Measurements from ENCODE around the gene PLTP.
"Not testable (repeated sequence)": the region's sequence is repeated elsewhere in the genome, so short reads cannot be mapped to it uniquely, and the experiment has no call there.

Gene PLTP

DNA sequence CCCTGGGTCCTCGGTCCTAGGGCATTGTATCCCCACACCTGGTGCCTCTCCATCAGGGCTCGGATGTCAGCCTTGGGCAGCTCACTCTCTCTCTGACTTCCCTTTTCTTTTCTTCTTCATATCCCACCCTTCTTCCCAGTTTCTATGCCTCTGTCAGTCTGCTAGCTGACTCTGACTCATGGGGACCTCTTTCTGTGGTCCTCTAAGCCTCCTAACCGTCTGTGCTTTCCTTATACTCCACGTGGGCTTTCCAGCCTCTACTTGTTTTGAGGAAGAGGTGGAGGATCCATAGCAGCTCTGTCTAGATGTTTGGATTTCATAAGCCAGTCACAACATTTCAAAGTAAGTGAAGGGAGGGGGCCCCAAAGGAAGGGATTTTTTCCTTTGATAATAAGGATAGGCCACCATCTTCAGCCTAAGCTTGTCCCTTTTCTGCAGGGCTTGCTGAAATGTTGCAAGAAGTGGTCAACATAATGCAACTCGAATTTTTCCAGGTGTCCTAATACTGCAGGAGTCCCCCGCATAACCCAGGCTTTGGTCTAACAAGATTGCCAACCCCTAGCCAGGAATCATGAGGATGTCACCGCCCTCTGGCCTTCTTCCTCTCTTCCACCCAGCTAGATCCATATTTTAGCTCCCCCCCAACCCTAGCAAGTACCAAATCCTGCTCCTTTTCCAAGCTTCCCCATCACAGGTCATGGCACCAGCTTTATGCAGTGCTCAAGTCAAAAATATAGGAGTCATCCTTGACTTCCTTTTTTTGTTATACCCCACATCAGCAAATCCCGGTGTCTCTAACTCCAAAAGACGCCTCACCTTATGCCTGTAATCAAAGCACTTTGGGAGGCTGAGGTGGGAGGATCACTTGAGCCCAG, 8.7 kb upstream of the PLTP start:
- no peak for DNase-seq (ENCODE audit: low read depth, low spot score)

DNA sequence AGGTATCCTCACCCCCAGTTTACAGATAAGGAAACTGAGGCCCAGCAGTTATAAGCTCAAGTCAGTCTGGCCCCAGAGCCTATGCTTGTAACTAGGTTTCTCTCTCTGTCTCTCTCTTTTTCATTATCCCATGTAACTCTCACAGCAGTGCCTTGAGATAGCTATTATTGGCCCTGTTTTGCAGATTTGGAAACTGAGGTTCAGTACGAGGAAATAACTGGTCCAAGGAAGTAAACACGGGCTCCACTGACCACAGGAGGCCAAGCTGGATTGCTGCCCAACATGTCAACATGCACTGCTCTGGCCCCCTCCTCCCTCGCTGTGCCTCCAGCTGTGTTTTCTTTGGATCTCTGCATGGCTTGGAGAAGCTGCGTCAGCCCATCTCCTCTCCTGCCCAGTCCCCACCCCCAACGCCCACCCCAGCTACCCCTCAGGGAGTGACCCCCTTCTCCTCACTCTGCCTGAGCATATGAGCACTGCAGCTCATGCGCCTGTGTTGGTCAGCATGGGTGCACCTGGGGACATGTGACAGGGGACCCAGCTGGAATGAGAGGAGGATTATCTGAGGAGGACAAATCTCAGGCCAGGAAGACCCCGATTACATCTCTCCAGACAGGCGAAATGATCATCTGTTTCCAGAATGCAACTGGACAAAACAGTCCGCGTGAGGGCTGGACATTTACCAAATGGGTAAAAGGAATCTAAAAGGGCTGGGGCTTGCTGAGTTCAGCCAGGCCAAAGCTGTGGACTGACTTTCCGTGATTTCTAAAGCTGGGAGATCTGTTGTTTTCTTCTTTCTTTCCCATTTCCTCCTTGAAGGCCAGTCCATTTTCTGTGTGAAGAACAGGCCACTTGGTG, 7.8 kb upstream of the PLTP start:
- DNase-seq (ENCODE audit: low read depth, low spot score) = peak; percentile 91

DNA sequence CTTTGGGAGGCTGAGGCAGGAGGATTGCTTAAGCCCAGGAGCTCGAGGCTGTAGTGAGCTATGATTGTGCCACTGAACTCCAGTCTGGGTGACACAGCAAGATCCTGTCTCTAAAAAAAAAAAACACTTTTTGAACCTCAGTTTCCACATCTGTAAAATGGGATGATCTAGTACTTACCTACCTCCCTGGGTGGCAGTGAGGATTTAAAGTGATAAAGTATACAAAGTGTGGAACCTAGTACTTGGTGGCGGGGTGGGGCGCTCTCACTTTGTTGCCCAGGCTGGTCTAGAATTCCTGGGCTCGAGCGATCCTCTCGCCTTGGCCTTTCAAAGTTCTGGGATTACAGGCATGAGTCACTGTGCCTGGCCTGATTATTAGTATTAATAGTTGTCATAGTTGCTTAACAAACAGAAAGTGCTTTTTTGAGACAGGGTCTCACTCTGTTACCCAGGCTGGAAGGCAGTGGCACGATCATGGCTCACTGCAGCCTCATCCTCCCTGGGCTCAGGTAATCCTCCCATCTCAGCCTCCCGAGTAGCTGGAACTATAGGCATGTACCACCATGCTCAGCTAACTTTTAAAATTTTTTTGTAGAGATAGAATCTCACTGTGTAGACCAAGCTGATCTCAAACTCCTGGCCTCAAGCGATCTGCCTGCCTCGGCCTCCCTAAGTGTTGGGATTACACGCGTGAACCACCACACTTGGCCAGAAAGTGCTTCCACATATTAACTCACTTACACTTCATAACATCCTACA, 7.0 kb upstream of the PLTP start:
- no peak for DNase-seq (ENCODE audit: low read depth, low spot score)

DNA sequence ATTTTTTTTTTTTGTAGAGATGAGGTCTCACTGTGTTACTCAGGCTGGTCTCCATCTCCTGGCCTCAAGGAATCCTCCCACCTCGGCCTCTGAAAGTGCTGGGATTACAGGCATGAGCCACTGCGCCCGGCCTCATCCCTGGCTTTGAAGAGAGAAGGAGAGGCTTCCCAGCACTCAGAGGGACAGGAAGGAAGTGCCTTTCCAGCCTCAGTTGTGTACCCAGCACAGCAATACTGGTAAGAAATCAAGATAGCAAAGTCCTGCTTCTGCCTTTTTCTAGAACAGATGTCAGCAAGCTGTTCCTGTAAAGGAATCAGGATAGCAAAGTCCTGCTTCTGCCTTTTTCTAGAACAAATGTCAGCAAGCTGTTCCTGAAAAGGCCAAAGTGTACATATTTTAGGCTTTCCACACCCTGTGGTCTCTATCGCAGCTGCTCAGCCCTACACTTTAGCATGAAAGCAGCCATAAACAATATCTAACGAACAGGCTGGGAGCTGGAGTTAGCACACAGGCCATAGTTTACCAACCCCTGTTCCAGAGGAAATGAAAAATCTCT, 6.3 kb upstream of the PLTP start:
- no peak for DNase-seq (ENCODE audit: low read depth, low spot score)

DNA sequence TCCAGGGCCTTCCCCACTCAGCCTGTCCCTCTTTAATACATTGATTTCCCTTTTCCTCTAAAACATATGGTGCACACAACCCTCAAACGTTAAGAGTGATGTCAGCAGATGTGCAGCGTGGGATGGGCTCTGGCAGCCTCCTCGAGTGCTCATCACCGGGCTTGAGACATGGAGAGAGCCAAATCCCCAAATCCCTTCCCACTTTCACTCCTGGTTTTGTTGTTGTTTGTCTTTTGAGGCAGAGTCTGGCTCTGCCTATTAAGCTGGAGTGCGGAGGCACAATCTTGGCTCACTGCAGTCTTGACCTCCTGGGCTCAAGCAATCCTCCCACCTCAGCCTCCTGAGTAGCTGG, 5.8 kb upstream of the PLTP start:
- DNase-seq (ENCODE audit: low read depth, low spot score) = no peak

DNA sequence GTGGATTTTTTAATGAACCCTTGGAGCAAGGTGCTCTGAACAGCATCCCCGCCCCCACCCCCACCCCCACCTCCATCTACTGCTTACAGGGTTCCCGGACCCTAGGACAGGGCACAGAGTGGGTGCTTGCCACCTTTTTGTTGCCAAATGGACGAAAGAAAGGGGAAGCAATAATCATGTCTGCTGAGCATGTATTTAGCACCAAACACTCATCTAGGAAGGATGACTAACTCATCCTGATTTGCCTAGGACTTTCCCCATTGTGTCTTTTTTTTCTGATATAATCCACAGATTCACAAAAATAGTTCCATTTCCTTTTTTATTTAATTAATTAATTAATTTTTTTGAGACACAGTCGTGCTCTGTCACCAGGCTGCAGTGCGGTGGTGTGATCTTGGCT, 1.2 kb upstream of the PLTP start:
- no peak for DNase-seq (ENCODE audit: low read depth, low spot score)

DNA sequence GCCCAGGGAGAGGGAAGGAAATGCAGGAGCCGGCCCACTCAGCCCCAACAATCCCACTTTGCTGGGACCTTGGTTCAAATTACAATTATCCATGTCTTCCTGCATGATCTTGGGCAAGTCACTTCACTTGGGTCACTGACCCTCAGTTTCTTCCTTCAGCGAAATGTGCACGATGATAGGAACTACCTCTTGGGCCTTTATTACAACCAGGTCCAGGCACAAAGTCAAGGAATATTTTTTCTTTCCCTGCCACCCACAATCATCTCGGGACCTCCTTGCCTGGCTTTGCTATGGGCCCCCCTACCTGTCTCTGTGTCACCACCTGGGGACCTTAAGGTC, 358 bp upstream of the PLTP start:
- no peak for DNase-seq (ENCODE audit: low read depth, low spot score)

DNA sequence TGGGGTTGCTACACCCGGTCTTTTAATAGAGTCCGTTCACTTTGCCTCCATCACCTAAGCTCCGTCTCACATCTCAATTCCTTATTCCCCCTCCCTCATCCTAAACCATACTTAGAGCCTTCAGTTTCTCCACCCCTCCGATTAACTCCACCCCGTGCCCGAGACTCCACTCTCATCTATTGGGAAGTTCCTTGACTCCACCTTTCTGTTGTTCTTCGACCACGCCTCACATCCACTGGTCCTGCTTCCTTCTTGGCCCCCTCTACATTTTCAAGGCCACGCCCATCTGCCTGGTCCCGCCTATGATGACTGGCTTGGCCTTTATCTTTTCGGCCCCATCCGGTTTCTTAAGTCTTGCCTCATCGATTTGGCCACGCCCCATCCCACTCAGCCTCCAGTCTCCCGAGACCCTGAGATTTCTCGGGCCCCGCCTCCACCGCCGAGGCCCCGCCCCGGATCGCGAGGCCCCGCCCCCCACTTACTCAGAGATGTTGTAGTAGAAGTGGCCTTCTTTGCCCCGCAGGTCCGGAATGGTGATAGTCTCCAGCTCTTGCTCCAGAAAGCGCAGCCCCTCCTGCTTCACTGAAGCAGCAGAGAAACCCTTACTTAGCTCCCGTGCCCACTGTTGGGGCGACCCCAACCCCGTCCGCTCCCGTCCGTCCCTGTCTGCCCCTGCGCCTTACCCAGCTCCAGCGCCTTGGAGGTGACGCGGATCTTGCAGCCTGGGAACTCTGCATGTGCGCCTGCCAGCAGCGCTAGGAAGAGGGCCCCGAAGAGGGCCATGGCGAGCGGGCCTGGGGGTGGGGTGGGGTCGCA, 1.1 kb downstream of the PLTP start:
- DNase-seq (ENCODE audit: low read depth, low spot score) = peak; percentile 98

DNA sequence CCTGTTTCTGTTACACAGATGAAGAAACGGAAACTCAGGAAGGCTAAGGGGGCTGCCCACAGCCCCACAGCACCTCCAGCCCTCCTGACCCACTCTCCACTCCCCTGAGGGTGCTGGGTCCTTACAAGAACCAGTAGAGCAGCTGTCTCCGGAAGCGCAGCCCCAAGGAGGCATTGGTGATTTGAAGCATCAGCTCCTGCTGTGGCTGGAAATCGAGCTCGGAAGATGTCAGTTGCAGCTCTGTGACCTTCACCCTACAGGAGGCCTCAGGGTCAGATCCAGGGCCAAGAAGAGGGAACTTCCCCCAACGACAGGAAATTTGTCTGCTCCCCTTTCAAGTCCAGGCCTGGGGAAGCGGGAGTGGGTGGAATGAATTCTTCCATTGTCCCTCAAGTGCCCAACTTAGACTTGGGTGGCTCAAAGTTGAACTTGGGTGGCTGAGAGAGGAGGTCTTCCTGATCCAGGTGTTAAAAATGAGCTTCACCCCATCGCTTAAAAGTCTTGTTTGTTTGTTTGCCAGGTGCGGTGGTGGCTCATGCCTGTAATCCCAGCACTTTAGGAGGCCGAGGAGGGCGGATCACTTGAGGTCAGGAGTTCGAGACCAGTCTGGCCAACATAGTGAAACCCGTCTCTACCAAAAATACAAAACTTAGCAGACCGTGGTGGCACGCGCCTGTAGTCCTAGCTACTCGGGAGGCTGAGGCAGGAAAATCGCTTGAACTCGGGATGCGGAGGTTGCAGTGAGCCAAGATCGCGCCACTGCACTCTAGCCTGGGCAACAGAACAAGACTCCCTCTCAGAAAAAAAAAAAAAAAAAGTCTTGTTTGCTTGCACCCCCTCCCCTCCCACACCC, 1.9 kb downstream of the PLTP start:
- DNase-seq (ENCODE audit: low read depth, low spot score) = no peak

DNA sequence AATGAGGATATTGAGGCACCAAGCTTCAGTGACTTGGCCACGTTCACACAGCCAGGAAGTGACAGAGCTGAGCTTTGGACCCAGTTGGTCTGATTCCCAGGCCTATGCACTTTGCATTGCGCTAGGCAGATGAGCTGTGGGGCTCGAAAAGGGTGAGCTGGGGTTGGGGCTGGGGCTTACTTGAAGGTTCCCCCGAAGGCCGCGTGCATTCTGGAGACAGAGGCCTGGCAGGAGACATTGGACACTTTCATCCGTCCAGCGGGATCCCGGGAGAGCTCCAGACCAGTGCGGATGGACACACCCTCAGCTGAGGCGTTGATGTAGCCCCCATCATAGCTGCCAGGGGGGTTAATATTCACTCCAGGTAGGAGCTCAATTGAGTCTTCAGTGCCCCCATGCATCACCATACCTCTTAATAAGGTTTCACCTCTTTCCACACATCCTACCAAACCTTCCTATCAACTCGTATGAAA, 2.6 kb downstream of the PLTP start:
- DNase-seq (ENCODE audit: low read depth, low spot score) = no peak

DNA sequence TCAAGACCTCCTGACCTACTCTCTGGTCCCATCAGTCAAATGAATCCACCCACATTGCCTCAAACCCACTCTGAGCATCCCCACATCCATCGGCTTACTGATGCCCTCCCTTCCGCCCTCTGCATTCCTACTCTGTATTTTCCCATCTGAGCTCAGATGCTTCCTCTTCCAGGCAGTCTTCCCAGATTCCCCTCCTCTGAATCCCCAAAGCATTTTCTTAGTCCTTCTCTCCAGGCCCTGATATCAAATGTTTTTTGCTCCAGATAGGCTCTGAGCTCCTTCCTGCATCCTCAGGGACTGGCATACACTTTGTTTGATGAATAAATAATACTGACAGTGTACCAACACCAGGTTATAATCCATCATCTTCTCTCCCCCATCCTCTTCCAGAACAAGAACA, 3.9 kb downstream of the PLTP start:
- DNase-seq (ENCODE audit: low read depth, low spot score) = no peak

DNA sequence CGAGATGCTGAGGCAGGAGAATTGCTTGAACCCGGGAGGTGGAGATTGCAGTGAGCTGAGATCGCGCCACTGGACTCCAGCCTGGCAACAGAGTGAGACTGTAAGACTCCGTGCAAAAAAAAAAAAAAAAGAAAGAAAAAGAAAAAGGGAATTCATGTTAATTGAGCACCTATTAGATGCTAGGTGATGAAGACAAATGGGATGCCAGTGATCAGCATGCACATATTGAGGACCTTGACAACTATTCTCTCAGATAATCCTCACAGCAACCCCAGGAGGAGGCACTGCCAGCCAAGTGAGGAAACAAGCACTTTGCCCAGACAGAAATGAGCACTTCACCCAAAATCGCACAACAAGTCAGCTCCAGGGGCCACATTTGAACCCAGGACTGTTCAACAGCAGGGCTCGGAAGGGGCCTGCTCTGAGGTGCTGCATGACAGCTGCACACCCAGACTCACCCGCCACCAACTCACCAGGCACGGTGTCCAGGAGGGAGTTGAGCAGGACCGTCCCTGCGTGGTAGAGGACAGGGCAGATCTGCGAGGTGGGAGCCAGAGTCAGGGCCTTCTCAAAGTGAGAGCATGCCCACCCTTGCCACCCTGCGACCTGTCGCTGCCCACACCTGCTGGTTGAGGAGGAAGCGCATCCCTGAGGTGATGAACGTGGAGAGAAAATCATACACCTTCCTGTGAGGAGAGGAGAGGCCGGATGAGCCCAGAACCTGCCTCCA, 4.6 kb downstream of the PLTP start:
- no peak for DNase-seq (ENCODE audit: low read depth, low spot score)

DNA sequence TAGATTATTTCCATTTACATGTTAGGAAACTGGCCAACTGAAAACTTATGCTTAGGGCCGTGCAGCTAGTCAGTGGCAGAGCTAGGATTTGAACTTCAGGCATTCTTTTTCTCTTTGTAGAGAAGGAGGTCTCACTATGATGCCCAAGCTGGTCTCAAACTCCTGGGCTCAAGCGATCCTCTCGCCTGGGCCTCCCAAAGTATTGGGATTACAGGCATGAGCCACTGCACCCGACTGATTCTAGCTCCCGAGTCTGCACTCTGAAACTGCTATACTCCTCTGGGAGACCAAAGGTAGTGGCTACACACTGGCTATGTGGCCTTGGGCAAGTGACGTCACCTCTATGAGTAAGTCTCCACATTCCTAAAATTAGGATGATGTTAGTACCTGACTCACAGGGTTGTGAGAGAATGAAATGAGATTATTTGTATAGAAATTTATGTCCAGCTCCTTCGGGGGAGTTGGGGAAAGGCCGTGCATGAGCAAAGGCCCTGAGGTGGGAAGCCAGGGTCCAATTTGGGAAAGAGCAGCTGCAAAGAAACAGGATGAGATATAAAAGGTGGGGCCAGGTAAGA, 6.4 kb downstream of the PLTP start:
- DNase-seq (ENCODE audit: low read depth, low spot score) = no peak

DNA sequence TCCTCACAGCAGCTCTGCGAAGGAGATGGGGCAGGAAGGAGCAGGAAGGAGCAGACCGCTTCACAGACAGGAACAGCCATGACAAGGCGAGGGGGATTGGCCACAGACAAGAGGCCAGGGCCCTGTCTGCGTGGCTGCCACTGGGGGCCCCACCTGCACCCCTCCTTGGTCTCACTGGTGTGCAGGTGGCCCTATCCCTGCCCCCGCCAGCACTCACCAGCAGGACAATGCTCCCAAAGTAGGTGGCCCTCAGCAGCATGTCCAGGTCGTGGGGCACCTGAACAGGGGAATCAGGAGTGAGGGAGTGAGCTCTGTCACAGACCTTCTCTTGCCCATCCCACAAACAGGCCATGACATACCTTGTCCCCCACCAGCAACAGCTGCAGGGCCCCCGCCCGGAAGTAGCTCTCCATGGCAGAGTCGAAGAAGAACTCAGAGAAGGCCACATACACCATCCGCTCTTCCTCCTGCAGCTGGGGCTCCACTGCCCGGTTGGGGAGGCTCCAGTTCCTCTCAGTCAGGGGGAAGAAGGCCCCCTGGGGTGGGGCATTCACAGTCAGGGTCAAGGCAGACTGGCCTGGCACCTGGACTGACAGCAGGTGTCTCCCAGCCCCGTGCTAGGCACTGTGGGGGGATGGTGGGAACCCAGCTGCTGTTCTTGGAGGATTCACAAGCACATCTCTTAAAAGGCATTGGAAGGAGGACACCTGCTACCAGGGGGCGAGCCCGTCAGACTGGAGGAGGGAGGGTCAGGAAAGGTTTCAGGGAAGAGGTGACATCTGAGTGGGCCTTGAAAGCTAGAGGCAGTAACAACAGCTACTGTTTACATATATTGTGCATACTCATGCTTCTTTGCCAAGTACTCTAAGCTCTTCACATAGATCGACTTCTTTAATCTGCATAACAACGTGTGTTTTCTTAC, 7.1 kb downstream of the PLTP start:
- DNase-seq (ENCODE audit: low read depth, low spot score) = no peak

DNA sequence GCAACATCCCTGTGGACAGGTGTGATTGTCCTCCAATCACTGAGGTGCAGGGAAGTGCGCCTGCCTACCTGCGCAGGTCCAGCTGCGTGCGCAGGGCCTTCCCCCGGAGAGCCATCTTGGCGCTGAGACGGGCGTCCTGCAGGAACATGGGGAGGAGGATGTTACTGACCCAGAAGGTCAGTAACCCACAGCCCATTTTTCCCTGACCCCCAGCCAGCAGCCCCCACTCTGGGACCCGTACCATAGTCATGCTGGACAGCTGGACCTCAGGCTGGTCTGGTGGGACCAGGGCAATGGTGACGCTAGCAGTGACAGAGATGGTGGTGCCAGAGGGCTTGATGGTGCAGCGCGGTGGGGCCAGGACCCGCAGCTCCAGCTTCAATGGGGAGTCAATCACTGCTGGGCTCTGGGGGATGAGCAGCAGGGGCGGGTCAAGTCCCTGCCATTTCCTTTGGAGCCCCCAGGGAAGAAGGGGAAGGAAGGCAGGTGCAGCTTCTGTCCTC, 9.7 kb downstream of the PLTP start:
- no peak for DNase-seq (ENCODE audit: low read depth, low spot score)

DNA sequence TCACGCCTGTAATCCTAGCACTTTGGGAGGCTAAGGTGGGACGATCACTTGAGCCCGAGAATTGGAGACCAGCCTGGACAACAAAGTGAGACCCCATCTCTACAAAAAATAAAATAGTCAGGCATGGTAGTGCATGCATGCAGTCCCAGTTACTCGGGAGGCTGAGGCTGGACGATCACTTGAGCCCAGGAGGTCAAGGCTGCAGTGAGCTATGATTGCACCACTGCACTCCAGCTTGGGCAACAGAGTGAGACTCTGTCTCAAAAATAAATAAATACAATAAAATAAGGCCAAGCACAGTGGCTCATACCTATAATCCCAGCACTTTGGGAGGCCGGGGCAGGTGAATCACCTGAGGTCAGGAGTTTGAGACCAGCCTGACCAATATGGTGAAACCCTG, 10.6 kb downstream of the PLTP start:
- not testable (repeated sequence) for DNase-seq (ENCODE audit: low read depth, low spot score)

DNA sequence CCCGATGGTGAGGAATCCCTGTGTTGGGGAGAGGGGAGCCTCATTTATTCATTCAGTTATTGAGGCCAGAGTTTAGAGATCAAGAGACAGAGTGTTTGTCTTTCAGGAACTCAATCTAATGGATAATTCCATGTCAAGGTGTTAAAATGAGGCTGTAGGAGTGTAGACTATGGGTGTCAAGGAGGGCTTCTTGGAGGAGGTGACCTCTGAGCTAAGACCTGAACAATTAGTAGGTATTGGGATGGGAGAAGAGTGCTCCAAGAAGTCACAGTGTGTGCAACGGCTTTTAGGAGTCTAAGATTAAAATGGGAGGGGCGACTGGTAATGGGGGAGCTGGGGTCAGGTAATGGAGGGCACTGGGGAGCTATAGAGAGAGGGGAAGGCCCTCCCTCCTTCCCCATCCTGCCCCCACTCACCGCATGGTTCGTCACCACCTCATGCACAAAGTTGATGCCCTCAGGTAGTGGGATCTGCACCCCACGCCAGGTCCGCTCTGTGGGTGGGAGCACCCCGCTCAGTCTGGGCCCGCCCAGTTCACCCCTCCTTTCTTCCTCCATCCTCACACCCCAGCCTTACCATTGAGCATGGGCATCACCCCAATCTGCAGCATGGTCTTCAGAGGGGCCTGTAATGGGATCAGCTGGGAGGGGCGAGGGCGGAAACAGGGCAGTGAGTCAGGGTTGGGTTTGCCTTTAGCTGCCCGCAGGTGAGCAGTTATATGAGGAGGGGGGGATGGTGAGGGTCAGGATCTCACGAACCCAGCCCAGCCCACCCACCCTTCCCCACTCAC, 12.7 kb downstream of the PLTP start:
- DNase-seq (ENCODE audit: low read depth, low spot score) = no peak

All from smooth muscle cell of the brain vasculature (primary cell).